HFFc6 (cell line): ENCODE data around the gene TYK2. TPM values are rescaled to one million over a fixed set of nuclear protein-coding genes. Genes with fewer than 3 reads are reported as not detected.
A peak's percentile ranks its signal among the peaks of the same experiment; 100 is the strongest.

Experiments used
- DNase-seq: peaks from one replicate; pipeline ENCODE4 v3.0.0-alpha.2; 2018
- H3K27ac Mint-ChIP-seq: 2 replicates; pipeline ENCODE4 v1.8.0; 2020; ENCODE audit warnings: mild to moderate bottlenecking, mixed read lengths
- H3K27me3 Mint-ChIP-seq: 2 replicates; pipeline ENCODE4 v1.8.0; 2021; ENCODE audit warnings: mild to moderate bottlenecking, moderate library complexity, mixed read lengths; ENCODE audit not compliant: insufficient read depth
- H3K36me3 Mint-ChIP-seq: 2 replicates; pipeline ENCODE4 v1.8.0; 2021; ENCODE audit warnings: low read depth, mixed read lengths
- H3K4me1 Mint-ChIP-seq: 2 replicates; pipeline ENCODE4 v1.8.0; 2020; ENCODE audit warnings: low read depth, mixed read lengths
- H3K4me3 Mint-ChIP-seq: 2 replicates; pipeline ENCODE4 v1.8.0; 2020; ENCODE audit warnings: mild to moderate bottlenecking, moderate library complexity, mixed read lengths
- H3K9me3 Mint-ChIP-seq: 2 replicates; pipeline ENCODE4 v1.8.0; 2020; ENCODE audit warnings: mild to moderate bottlenecking, mixed read lengths
- total RNA-seq, 6 experiments: library from RNA; stranded (reverse); fragmentation: NEBNext Ultra II Directional; extraction: Animal tissue kit (Norgen Biotek cat#: 25700); gene quantifications; 2 replicates in 1 of 6; 3 replicates in 5 of 6; pipeline ENCODE4 v1.2.3, GENCODE V29; 2021
- TF ChIP-seq, protein P1 (sequence below): fragments of 200-600 bp; sonication (generic); IDR thresholded peaks from 2 replicates; pipeline ENCODE4 v1.5.0; 2021; ENCODE audit warnings: antibody characterized with exemption, mild to moderate bottlenecking

Gene TYK2
- total RNA-seq, 6 experiments from 2014 or later = 67.9 to 82.3 (median 78.5) TPM

DNA sequence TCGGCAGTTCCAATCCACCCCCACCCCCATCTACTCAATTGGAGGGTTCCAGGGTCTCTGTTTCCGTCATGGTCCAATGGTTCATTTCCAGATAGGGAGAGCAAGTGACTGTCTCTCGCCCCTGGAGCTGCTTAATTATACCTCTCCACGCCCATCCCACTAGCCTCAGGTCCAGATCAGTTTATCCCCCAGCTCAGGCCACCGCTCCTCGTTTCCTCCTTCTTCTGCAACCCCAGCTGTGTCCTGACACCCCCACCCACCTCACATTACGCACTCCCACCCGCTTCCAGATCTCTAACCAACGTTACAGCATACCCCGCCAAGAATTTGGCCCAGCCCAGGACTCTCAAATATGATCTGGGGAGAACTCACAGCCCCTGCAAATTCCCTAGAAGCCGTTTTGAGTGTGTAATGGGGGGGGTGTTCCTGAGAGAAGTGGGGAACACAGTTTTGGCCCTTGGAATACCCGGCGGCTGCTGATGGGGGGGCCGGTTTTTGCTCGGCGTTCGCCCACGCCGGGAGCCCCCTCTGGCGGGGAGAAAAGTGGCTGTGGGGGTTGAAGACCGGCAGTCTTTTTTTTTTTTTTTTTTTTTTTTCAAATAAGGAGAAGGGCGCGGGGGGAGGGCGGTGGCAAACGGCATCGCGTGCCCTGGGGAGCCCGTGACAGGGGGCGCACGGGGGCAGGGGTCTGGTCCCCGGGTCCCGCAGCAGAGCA lies 38.3 kb upstream of the TYK2 start:
- DNase-seq = no peak
- H3K27me3 Mint-ChIP-seq = peaks cover 8% of the 10 kb centered on the region
- H3K9me3 Mint-ChIP-seq = no peaks in the 10 kb centered on the region
- H3K27ac Mint-ChIP-seq = peak overlapping the region; percentile 14; the same call in 1 of the 2 replicates
- no peaks in the 10 kb centered on the region for H3K36me3 Mint-ChIP-seq
- peaks cover 41% of the 10 kb centered on the region for H3K4me1 Mint-ChIP-seq
- peak overlapping the region; percentile 67 for H3K4me3 Mint-ChIP-seq
- TF ChIP-seq, protein P1, sequence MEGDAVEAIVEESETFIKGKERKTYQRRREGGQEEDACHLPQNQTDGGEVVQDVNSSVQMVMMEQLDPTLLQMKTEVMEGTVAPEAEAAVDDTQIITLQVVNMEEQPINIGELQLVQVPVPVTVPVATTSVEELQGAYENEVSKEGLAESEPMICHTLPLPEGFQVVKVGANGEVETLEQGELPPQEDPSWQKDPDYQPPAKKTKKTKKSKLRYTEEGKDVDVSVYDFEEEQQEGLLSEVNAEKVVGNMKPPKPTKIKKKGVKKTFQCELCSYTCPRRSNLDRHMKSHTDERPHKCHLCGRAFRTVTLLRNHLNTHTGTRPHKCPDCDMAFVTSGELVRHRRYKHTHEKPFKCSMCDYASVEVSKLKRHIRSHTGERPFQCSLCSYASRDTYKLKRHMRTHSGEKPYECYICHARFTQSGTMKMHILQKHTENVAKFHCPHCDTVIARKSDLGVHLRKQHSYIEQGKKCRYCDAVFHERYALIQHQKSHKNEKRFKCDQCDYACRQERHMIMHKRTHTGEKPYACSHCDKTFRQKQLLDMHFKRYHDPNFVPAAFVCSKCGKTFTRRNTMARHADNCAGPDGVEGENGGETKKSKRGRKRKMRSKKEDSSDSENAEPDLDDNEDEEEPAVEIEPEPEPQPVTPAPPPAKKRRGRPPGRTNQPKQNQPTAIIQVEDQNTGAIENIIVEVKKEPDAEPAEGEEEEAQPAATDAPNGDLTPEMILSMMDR = no peak; the same call in 1 of the 2 replicates

DNA sequence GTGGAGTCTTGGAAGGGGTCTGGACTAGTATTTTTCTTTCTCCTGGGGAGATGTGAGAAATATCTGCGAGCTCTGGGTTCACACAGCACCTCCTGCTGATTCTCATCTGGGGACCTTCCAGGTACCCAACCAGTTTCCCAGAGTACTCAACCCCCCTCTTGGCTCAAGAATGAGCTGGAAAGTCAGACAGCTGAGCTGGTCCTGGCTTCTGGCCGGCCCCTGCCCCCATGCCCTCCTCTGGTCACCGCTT lies 37.8 kb upstream of the TYK2 start:
- Mint-ChIP-seq H3K4me1 (peaks cover 40% of the 10 kb centered on the region), H3K4me3 (peak overlapping the region; percentile 67), H3K9me3 (no peaks in the 10 kb centered on the region), H3K36me3 (no peaks in the 10 kb centered on the region), H3K27me3 (peaks cover 8% of the 10 kb centered on the region), H3K27ac (peak overlapping the region; percentile 14; the same call in 1 of the 2 replicates)
- no peak for DNase-seq
- TF ChIP-seq, protein P1 = no peak

DNA sequence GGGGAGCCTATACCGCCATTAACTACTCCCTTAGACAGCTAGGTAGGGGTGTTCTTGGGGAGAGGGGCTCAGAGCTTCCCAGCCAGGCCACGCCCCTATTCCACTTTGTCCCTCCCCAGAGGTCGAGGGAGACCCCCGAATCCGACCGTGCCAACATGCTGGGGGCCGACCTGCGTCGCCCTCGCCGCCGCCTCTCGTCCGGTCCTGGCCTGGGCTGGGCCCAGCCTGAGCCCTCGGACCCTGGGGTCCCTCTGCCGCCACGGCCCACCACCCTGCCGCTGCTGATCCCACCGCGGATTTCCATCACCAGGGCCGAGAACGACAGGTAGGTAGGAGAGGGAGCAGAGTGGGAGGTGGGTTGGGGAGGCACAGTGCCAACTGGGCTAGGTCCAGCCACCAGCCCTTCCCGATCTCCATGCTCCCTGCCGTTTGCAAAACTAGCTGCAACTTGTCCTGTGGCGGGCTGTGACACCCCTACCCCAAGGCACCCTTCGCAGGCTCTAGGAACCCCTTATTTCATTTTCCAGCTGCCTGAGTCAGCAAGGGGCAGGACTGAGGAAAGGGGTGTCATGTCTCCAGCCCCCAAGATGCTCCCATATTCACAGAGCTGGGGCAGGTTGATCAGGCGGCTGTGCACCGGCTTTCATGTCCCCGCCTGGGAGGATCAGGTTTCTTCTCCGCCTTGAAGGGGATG lies 37.3 kb upstream of the TYK2 start:
- DNase-seq = no peak
- H3K4me3 Mint-ChIP-seq = peak overlapping the region; percentile 67; the same call in 1 of the 2 replicates
- H3K9me3 Mint-ChIP-seq = no peaks in the 10 kb centered on the region
- peaks cover 40% of the 10 kb centered on the region for H3K4me1 Mint-ChIP-seq
- peak overlapping the region; percentile 14; the same call in 1 of the 2 replicates for H3K27ac Mint-ChIP-seq
- H3K27me3 Mint-ChIP-seq = peaks cover 8% of the 10 kb centered on the region
- no peaks in the 10 kb centered on the region for H3K36me3 Mint-ChIP-seq
- TF ChIP-seq, protein P1 = no peak

DNA sequence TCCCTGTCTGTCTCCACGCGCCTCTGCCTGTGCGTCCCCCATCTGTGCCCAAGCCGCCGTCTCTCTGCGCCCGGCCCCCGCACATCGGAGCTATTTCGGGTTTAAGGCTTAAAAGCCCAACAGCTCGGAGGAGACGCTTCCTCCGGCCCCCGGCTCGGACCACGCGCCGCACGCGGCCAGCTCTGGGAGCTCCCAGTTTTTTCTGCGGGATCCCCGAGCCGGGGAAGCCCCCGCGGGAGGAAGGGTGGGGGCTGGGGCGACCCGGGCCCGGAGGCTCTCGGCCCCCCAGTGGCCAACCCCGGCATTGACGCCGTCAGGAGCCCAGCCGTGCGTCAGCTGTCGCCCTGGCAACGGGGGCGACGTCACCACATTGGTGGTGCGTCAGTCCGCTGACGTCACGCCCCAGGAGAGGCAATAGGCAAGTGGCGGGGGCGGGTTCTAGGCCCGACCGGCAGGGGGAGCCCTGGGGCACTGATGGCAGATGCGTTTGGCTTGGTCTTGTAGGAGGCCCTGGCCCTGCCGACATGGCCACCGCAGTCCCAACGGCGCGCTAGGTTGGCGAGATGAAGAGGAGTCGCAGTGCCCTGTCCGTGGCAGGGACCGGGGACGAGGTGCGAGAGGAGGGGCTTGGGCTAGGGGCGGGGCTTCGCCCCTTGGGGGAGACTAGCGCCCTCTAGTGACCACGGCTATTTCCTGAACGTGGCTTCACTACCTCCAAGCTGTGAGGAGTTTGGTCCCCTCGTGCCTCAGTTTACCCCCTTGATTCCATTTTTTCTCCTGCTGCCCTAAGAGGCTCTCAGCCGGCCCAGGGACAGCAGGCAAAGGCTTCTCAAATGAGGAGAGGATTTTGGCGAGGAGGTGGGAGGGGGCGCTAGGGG lies 36.2 kb upstream of the TYK2 start:
- TF ChIP-seq, protein P1 = peak; percentile 99
- Mint-ChIP-seq H3K36me3 (no peaks in the 10 kb centered on the region), H3K9me3 (no peaks in the 10 kb centered on the region), H3K27me3 (peaks cover 8% of the 10 kb centered on the region), H3K4me3 (peak overlapping the region; percentile 84), H3K4me1 (peaks cover 44% of the 10 kb centered on the region), H3K27ac (peak overlapping the region; percentile 72)
- peak; percentile 82 for DNase-seq

DNA sequence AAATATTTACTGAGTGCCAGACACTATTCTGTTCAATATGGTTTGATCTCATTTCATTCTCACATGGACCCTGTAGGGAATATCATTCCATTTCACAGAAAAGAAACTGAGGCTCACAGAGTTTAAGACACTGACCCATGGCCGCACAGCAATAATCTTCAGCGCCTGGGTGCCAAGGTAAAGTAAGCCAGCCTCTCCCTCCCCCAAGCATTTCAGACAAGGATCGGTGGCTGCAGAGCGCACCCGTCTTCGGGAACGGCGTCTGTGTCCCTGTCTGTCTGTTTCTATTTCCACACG lies 35.7 kb upstream of the TYK2 start:
- Mint-ChIP-seq H3K27me3 (peaks cover 8% of the 10 kb centered on the region), H3K4me3 (peak overlapping the region; percentile 84), H3K9me3 (no peaks in the 10 kb centered on the region), H3K4me1 (peaks cover 39% of the 10 kb centered on the region), H3K36me3 (no peaks in the 10 kb centered on the region), H3K27ac (peak overlapping the region; percentile 54; the same call in 1 of the 2 replicates)
- TF ChIP-seq, protein P1 = no peak
- no peak for DNase-seq
